Smooth muscle cell (in vitro differentiated cells): ENCODE results near the gene ERFE. TPM values are rescaled to one million over a fixed set of nuclear protein-coding genes. Genes with fewer than 3 reads are reported as not detected.

Source experiments
- DNase-seq: peaks from one replicate; lab custom pipeline; 2025; ENCODE audit not compliant: unreplicated experiment; lab: John Stamatoyannopoulos, UW
- H2AFZ ChIP-seq: fragments of 200-600 bp; sonication (generic); 2 replicates; pipeline ENCODE4 v1.6.0; 2016; ENCODE audit warnings: antibody characterized with exemption, low read depth, mild to moderate bottlenecking
- H3F3A ChIP-seq: fragments of 200-600 bp; sonication (generic); 2 replicates; pipeline ENCODE4 v1.6.0; 2017; ENCODE audit warnings: antibody characterized with exemption, low read depth
- H3K27ac ChIP-seq: fragments of 200-600 bp; sonication (generic); 2 replicates; pipeline ENCODE4 v1.5.1; 2016; ENCODE audit warnings: low read depth, mild to moderate bottlenecking
- H3K27me3 ChIP-seq: fragments of 200-600 bp; sonication (generic); 2 replicates; pipeline ENCODE4 v1.6.1; 2016; ENCODE audit warnings: low read depth, mild to moderate bottlenecking
- H3K36me3 ChIP-seq: fragments of 200-600 bp; sonication (generic); 2 replicates; pipeline ENCODE4 v1.5.1; 2016; ENCODE audit warnings: low read depth
- H3K4me1 ChIP-seq: fragments of 200-600 bp; sonication (generic); 2 replicates; pipeline ENCODE4 v1.5.1; 2016; ENCODE audit warnings: low read depth
- H3K4me2 ChIP-seq: fragments of 200-600 bp; sonication (generic); 2 replicates; pipeline ENCODE4 v1.6.0; 2016; ENCODE audit warnings: mild to moderate bottlenecking
- H3K4me3 ChIP-seq: fragments of 200-600 bp; sonication (generic); 2 replicates; pipeline ENCODE4 v1.5.1; 2016; ENCODE audit warnings: mild to moderate bottlenecking
- H3K79me2 ChIP-seq: fragments of 200-600 bp; sonication (generic); 2 replicates; pipeline ENCODE4 v1.6.0; 2016; ENCODE audit warnings: low read depth, mild to moderate bottlenecking
- H3K9ac ChIP-seq: fragments of 200-600 bp; sonication (generic); 2 replicates; pipeline ENCODE4 v1.6.0; 2016; ENCODE audit warnings: low read depth
- H3K9me3 ChIP-seq: fragments of 200-600 bp; sonication (generic); replicated peaks from 2 replicates; pipeline ENCODE4 v1.5.1; 2016; ENCODE audit warnings: low read depth
- H4K20me1 ChIP-seq: fragments of 200-600 bp; sonication (generic); 2 replicates; pipeline ENCODE4 v1.6.0; 2016; ENCODE audit warnings: low read depth
- CTCF ChIP-seq: fragments of 200-600 bp; sonication (generic); IDR thresholded peaks from 2 replicates; pipeline ENCODE4 v1.5.1; 2017; ENCODE audit warnings: borderline replicate concordance, mild to moderate bottlenecking, antibody characterized with exemption; ENCODE audit not compliant: insufficient read depth, poor library complexity, severe bottlenecking
- WGBS: methylation state at CpG from one replicate; pipeline ENCODE4 v1.1.7; 2016; ENCODE audit warnings: low lambda C conversion rate; 5-methylcytosine and 5-hydroxymethylcytosine counted together
- polyA plus RNA-seq: library from polyadenylated mRNA; unstranded; fragments of >200 nt; fragmentation: Nextera tagmentation; extraction: Ambion mirVana; gene quantifications from 2 replicates; pipeline ENCODE4 v1.2.1, GENCODE V29; 2016
- total RNA-seq: library from RNA; depleted of rRNA; stranded (reverse); fragments of >200 nt; gene quantifications from 2 replicates; pipeline ENCODE4 v1.2.3, GENCODE V29; 2014

The ERFE gene
- total and polyA plus RNA-seq, 2 experiments from 2014 or later = 2.4 TPM; not detected in 1

- H3K4me3 ChIP-seq = no peak overlapping the region
- DNase-seq = no peak
- no peak overlapping the region for H3K9ac ChIP-seq
- H2AFZ ChIP-seq = no peak overlapping the region
- no peak for TF ChIP-seq CTCF
- H3K4me1 ChIP-seq = no peaks in the 10 kb centered on the region
- H4K20me1 ChIP-seq = no peaks in the 10 kb centered on the region
- H3K27ac ChIP-seq = no peak overlapping the region
- H3K36me3 ChIP-seq = no peaks in the 10 kb centered on the region
- WGBS = 95% methylated on average over 13 of the region's 15 CpGs
- H3K79me2 ChIP-seq = no peaks in the 10 kb centered on the region
- no peaks in the 10 kb centered on the region for H3F3A ChIP-seq
- no peaks in the 10 kb centered on the region for H3K9me3 ChIP-seq
- no peak overlapping the region for H3K4me2 ChIP-seq
- H3K27me3 ChIP-seq = no peaks in the 10 kb centered on the region
Measured at GRCh38 chr2:238148981-238149380, 9.8 kb upstream of the ERFE start.

GRCh38 chr2:238149841-238150572 lies 8.8 kb upstream of the ERFE start:
- no peak for DNase-seq
- Histone ChIP-seq H3F3A (no peaks in the 10 kb centered on the region), H3K4me3 (no peak overlapping the region), H3K36me3 (no peaks in the 10 kb centered on the region), H3K9ac (no peak overlapping the region), H3K9me3 (no peaks in the 10 kb centered on the region), H3K27me3 (no peaks in the 10 kb centered on the region), H2AFZ (no peak overlapping the region), H3K4me1 (no peaks in the 10 kb centered on the region), H4K20me1 (no peaks in the 10 kb centered on the region), H3K79me2 (no peaks in the 10 kb centered on the region), H3K27ac (no peak overlapping the region), H3K4me2 (no peak overlapping the region)
- TF ChIP-seq CTCF = no peak
- WGBS = 90% methylated on average over 14 of the region's 14 CpGs

GRCh38 chr2:238150686-238151085 lies 8.1 kb upstream of the ERFE start:
- no peak for DNase-seq
- Histone ChIP-seq H3K9me3 (no peaks in the 10 kb centered on the region), H3K4me2 (no peak overlapping the region), H3K36me3 (no peaks in the 10 kb centered on the region), H3K79me2 (no peaks in the 10 kb centered on the region), H3K4me1 (no peaks in the 10 kb centered on the region), H3K27ac (no peak overlapping the region), H3K9ac (no peak overlapping the region), H4K20me1 (no peaks in the 10 kb centered on the region), H2AFZ (no peak overlapping the region), H3K4me3 (no peak overlapping the region), H3K27me3 (no peaks in the 10 kb centered on the region), H3F3A (no peaks in the 10 kb centered on the region)
- 97% methylated on average over 19 of the region's 25 CpGs for WGBS
- no peak for TF ChIP-seq CTCF

GRCh38 chr2:238151205-238151604 lies 7.6 kb upstream of the ERFE start:
- Histone ChIP-seq H3K9ac (no peak overlapping the region), H3K9me3 (no peaks in the 10 kb centered on the region), H3F3A (no peaks in the 10 kb centered on the region), H3K4me2 (no peak overlapping the region), H3K79me2 (no peaks in the 10 kb centered on the region), H2AFZ (no peak overlapping the region), H3K4me3 (no peak overlapping the region), H4K20me1 (no peaks in the 10 kb centered on the region), H3K4me1 (no peaks in the 10 kb centered on the region), H3K36me3 (no peaks in the 10 kb centered on the region), H3K27ac (no peak overlapping the region), H3K27me3 (no peaks in the 10 kb centered on the region)
- TF ChIP-seq CTCF = no peak
- DNase-seq = no peak
- WGBS = 92% methylated on average over 13 of the region's 13 CpGs
